AG04450 (cell line): ENCODE measurements around the gene RFX2. TPM values are rescaled to one million over a fixed set of nuclear protein-coding genes. Genes with fewer than 3 reads are reported as not detected.

Source experiments
- CTCF ChIA-PET: fragments of 300-600, 350-600 bp; formaldehyde crosslinking; extraction: SDS; loops from one replicate; lab custom pipeline; 2022; ENCODE audit warnings: antibody characterized with exemption, inconsistent platforms; lab: Charles Lee
- POLR2A ChIA-PET: fragments of 350-600 bp; formaldehyde crosslinking; extraction: SDS; loops from one replicate; lab custom pipeline; 2021; ENCODE audit warnings: antibody characterized with exemption, inconsistent platforms; lab: Yijun Ruan, JAX
- DNase-seq: peaks from one replicate; pipeline ENCODE4 v3.0.0-alpha.2; 2011; ENCODE audit warnings: low read depth, low spot score
- H3K27ac ChIP-seq: one replicate; pipeline ENCODE4 v1.5.1; 2012; ENCODE audit warnings: low read depth, low read length, control low read depth
- H3K27me3 ChIP-seq: one replicate; pipeline ENCODE4 v1.6.0; 2012; ENCODE audit warnings: low read length; ENCODE audit not compliant: control insufficient read depth, insufficient read depth
- H3K4me3 ChIP-seq: 2 replicates; pipeline ENCODE4 v1.5.1; 2011; ENCODE audit warnings: mild to moderate bottlenecking, low read depth, low read length, control low read depth
- H3K9me3 ChIP-seq: 2 replicates; pipeline ENCODE4 v1.5.1; 2012; ENCODE audit warnings: low read length; ENCODE audit not compliant: control insufficient read depth, insufficient read depth
- CTCF ChIP-seq: IDR thresholded peaks from 2 replicates; pipeline ENCODE4 v1.5.1; 2011; ENCODE audit warnings: low read depth, low read length, control low read depth, inconsistent platforms
- polyA plus RNA-seq: library from polyadenylated mRNA; depleted of rRNA; stranded (reverse); fragments of >200 nt; gene quantifications from 2 replicates; pipeline ENCODE4 v1.2.3, GENCODE V29; 2011

RFX2 gene
- polyA plus RNA-seq, 1 experiment = 2.9 TPM

DNA sequence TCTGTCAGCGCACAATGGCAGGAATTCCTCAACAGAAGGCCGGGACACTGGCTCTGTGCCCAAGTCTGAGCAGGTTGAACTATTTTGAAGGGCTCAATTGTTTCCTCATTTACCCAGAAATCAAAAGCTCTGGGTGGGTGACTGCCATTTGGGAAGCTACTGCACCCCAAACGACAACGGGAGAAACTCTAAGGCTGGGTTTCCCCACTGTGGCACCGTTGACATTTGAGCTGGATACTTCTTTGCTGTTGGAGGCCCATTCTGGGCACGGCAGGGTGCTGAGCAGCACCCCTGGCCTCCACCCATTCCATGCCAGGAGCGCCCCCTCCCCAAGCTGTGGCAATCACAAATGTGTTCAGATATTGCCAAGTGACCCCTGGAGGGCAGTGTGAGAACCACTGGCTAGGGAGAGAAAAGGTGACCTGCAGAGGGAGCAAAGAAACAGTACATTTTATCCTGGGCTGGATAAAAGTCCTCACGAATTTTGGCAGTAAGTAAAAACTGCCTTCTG lies 62.5 kb downstream of the RFX2 start:
- POLR2A ChIA-PET = interaction anchor here (0.8 to 1.1 kb wide), 2 partner anchors 78 to 91 kb away, joined by 3 read pairs; no protein-coding TSS in a partner anchor
- Histone ChIP-seq H3K9me3 (no peaks in the 10 kb centered on the region), H3K27me3 (no peaks in the 10 kb centered on the region), H3K27ac (no peak overlapping the region), H3K4me3 (no peak overlapping the region)
- peak; percentile 94 for TF ChIP-seq CTCF
- DNase-seq = no peak
- CTCF ChIA-PET = interaction anchor here (0.6 to 3.7 kb wide), 41 partner anchors 9 to 388 kb away, joined by 3 to 158 read pairs (median 7); no protein-coding TSS in a partner anchor

DNA sequence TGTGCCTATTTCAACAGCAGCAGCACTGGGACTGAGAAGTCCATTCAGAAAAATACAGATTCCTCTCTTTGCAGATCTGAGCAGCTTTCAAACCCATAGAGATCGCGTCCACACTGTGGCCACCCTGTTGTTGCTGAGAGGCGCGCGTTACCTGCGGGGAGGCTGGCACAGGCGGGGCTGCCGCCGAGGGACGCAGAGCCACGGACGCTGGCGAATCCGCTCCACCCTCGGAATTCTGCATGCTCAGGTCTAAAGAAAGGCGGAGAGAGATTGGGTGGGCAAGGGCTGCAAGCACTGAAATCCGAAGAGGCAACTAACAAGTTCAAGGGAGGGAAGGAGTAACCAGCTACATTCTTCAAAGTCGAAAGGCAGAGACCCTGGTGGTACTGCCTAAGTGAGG lies 63.0 kb downstream of the RFX2 start:
- Histone ChIP-seq H3K27ac (no peak overlapping the region), H3K4me3 (no peak overlapping the region), H3K27me3 (no peaks in the 10 kb centered on the region), H3K9me3 (no peaks in the 10 kb centered on the region)
- POLR2A ChIA-PET = no interaction called here
- CTCF ChIA-PET = interaction anchor here (0.8 to 3.7 kb wide), 14 partner anchors 11 to 275 kb away, joined by 3 to 158 read pairs (median 6); no protein-coding TSS in a partner anchor
- DNase-seq = no peak
- no peak for TF ChIP-seq CTCF

DNA sequence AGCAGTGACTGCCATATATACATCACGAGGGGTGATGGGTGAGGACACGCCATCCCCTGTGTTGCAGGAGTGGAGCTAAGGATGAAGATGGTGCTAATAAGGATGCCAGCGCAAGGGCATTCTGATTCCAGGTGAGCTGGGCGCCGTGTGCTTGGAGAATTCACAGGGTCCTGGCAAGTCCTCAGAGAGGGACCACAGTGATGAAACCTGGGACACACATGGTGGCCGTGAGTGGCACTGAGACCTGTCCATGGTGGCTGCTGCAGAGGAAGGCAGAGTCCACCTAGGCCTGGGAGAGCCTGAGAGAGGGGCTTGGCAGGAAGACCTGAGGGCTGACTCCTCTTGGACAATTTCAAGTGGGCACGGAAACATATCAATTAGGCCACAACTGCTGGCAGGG lies 65.2 kb downstream of the RFX2 start:
- ChIA-PET POLR2A (no interaction called here), CTCF (interaction anchor here (0.5 to 0.9 kb wide), 2 partner anchors 66 to 703 kb away, joined by 3 to 4 read pairs; no protein-coding TSS in a partner anchor)
- no peaks in the 10 kb centered on the region for H3K27me3 ChIP-seq
- no peaks in the 10 kb centered on the region for H3K9me3 ChIP-seq
- TF ChIP-seq CTCF = no peak
- no peak overlapping the region for H3K4me3 ChIP-seq
- H3K27ac ChIP-seq = no peak overlapping the region
- DNase-seq = no peak

DNA sequence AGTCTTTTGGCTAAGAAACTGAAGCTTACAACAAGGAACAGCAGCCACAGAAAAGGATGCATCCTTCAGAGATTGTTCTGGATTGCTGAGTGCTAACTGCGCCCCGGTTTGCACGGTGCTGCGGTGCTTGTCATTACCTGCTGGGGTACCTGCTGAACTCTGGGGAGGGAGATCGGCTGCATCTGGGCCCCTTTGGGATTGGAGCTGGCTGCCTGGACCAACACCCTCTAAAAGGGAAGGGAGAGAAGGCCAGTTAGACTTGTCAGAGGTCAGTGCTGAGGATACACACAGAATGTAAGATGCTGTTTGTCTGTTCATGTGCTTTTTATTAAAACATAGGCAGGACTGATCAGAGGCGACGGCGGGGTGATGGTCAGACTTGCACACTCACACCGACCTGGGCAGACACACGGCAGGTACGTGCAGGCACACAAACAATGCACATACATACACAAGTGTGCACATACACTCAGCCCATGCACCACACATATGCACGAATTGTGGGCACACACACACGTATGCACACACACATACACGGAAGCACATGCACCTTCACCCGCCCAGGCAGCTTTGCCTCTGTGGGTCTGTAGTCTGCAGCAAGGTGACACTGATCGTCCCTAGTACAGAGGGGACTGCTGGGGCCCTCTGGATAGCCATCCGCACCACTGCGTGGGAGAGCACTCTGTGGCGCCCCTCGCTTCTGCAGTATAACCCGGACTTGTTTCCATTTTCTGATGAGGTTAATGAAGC lies 66.1 kb downstream of the RFX2 start:
- TF ChIP-seq CTCF = no peak
- DNase-seq = no peak
- ChIA-PET CTCF (interaction anchor here (0.8 to 1.2 kb wide), 4 partner anchors 67 to 240 kb away, joined by 3 read pairs; no protein-coding TSS in a partner anchor), POLR2A (no interaction called here)
- Histone ChIP-seq H3K27ac (no peak overlapping the region), H3K4me3 (no peak overlapping the region), H3K27me3 (no peaks in the 10 kb centered on the region), H3K9me3 (no peaks in the 10 kb centered on the region; the same call in 1 of the 2 replicates)
